RKO (cell line): ENCODE results near the gene CCDC74A.
A peak's percentile ranks its signal among the peaks of the same experiment; 100 is the strongest.
"Not testable (repeated sequence)": the region's sequence is repeated elsewhere in the genome, so short reads cannot be mapped to it uniquely, and the experiment has no call there.

Source experiments
- DNase-seq: peaks from one replicate; pipeline ENCODE4 v3.0.0-alpha.2; 2016; ENCODE audit warnings: low spot score

Gene CCDC74A

DNA sequence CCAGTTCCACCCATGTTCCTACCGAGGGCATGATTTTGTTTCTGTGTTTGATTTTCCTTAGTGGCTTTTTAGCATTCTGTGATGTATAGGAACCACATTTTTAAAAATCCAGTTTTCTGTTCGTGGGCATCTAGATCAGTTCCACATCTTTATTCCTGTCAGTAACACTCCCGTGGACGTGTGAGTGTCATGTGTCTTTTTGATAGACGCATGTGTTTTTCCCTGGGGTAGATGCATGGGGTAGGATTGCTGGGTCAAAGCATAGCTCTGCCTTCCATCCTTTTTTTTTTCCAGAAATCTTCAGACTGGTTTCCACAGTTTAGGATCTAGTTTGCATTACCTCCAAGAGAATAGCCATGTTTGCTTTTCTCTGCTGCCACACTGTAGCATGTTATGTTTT lies 38.7 kb downstream of the CCDC74A start:
- no peak for DNase-seq

DNA sequence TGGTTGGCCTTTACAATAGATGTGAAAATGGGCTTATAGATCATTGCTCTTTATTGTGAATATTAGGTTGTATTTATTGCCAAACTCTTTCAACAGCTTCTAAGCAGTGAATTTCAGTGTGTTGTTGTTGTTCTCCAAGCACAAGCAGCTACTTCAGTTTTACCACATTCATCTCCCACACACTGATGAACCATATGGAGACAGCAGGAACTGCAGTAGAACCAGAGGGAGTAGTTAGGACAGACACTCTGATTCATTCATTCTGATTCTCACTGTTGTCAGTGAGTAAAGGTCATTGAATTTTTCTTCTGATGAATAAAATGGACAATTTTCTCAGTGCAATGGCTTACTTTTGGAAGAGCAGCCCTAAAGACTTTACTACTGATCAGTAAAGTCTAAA lies 40.2 kb downstream of the CCDC74A start:
- DNase-seq = peak; percentile 32

DNA sequence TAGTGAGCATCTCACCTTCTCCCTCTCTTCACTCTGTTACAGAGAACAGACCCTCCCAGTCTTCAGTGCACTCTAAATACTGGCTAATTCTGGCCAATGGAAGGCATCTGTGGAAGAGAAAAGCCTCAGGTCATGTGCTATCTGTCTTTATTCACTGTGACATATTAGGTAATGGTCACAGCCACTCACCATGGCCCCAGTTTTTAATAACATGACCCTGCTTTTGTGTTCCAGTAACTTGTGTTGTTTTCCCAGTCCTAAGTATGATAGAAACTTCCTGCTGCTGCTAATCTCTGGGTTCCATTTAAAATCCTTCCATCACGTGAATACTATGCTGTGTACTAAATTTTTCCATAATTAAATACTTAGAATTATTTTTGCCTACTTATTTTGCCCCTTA lies 40.7 kb downstream of the CCDC74A start:
- DNase-seq = not testable (repeated sequence)

DNA sequence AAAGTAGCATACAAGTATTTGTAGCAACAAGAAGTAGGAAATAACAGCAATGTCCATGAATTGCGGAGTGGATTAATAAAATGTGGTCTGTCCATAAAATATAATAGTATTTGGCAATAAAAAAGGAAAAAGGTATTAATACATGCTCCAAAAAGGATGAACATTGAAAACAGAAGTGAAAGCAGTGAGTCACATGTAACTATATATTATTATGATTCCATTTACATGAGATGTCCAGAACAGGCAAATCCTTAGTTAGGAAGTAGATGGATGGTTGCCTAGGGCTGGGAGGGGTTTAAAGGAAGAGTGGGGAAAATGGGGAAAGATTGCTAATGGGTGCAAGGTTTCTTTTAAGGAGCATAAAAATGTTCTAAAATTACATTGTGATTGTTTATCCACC lies 44.5 kb downstream of the CCDC74A start:
- DNase-seq = peak; percentile 1

DNA sequence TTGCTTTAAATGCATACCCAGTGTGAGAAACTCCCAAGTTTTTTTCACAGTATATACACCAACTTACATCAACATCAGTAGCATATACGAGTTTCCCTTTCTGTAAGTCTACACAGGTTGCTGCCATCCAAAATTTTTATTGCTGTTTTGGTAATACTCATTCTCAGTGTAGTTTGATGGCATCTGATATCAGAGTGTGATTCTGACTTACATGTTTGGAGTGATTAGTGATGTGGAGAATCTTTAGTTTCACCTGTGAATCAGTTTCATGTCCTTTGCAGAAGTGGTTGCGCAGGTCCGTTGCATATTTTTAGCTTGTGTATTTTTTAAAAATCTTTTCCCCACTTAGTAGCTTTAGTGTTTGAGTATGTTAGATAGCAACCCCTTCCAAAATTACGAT lies 50.1 kb downstream of the CCDC74A start:
- DNase-seq = no peak

DNA sequence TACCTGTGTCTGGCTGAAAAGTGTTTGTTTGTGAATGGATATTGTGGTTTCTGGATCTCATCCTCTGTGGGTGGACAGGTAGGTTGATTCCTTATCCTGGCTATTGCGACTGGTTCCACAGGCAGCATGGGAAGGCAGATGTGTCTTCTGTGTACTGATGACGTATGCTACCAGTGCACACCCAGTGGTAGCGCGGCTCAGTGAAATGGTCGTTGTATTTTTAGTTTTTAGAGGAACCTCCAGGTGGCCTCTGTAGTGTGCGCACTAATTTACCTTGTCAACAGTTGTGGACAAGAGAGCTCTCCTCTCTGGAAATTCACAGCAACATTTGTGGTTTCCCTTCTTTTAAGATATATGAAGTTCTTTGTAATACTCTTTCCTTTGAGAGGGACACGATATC lies 52.5 kb downstream of the CCDC74A start:
- no peak for DNase-seq
